Mammary epithelial cell (primary cell): ENCODE results near the gene PTPN2.

Experiments
- CTCF ChIP-seq, 2 donors: IDR thresholded peaks in 1 of 2; conservative IDR thresholded peaks in 1 of 2; 2 replicates each; pipeline ENCODE4 v1.5.1; 2011 to 2012; ENCODE audit warnings: inconsistent platforms in 2 of 2, low read length in 2 of 2, mild to moderate bottlenecking in 2 of 2, control low read depth in 1 of 2, low read depth in 1 of 2; ENCODE audit not compliant: insufficient read depth in 1 of 2; ENCODE audit errors: extremely low read depth in 1 of 2
- EZH2 ChIP-seq: IDR thresholded peaks from 2 replicates; pipeline ENCODE4 v1.6.1; 2012; ENCODE audit warnings: low read length, inconsistent platforms, borderline replicate concordance

GRCh38 chr18:12828116-12829051, 55.7 kb downstream of the PTPN2 start:
- TF ChIP-seq CTCF (conservative IDR thresholded peaks at IDR 0.05 in 1 of 2, IDR thresholded peaks at IDR 0.05 in 1 of 2; ENCODE audit: extremely low read depth in 1 of 2, insufficient read depth in 1 of 2, low read depth in 1 of 2, low read length in 2 of 2) (no peak), EZH2 (no peak)
